Stimulated activated CD8-positive, alpha-beta memory T cell treated with anti-CD3 and anti-CD28 coated beads, Interleukin-12 subunit alpha, Interleukin-12 subunit beta, amount 100 ng/mL, for 24 hours (primary cell): ENCODE measurements around the gene HRH1.
A peak's percentile ranks its signal among the peaks of the same experiment; 100 is the strongest.
"Not testable (repeated sequence)": the region's sequence is repeated elsewhere in the genome, so short reads cannot be mapped to it uniquely, and the experiment has no call there.

ENCODE experiments used
- DNase-seq: peaks from one replicate; pipeline ENCODE4 v3.0.0-alpha.2; 2020; ENCODE audit errors: extremely low read depth

Gene HRH1

GRCh38 chr3:11204697-11205348 lies 50.5 kb downstream of the HRH1 start:
- no peak for DNase-seq

- not testable (repeated sequence) for DNase-seq
These were observed 51.6 kb downstream of the HRH1 start for GRCh38 chr3:11205881-11206280.

GRCh38 chr3:11206316-11206715 lies 52.0 kb downstream of the HRH1 start:
- DNase-seq: no peak

GRCh38 chr3:11206953-11207352 lies 52.7 kb downstream of the HRH1 start:
- no peak for DNase-seq

GRCh38 chr3:11211531-11212298 lies 57.4 kb downstream of the HRH1 start:
- DNase-seq: no peak

- DNase-seq: no peak
These were observed 58.0 kb downstream of the HRH1 start for GRCh38 chr3:11212299-11212608.

GRCh38 chr3:11212784-11213183 lies 58.5 kb downstream of the HRH1 start:
- DNase-seq: no peak

GRCh38 chr3:11213810-11214450 lies 59.6 kb downstream of the HRH1 start:
- no peak for DNase-seq

GRCh38 chr3:11214451-11214978 lies 60.2 kb downstream of the HRH1 start:
- no peak for DNase-seq

GRCh38 chr3:11217370-11217769 lies 63.1 kb downstream of the HRH1 start:
- not testable (repeated sequence) for DNase-seq

- DNase-seq: no peak
These were observed 65.9 kb downstream of the HRH1 start for GRCh38 chr3:11220230-11220629.

- DNase-seq: no peak
These were observed 67.6 kb downstream of the HRH1 start for GRCh38 chr3:11221818-11222415.

- no peak for DNase-seq
These were observed 69.7 kb downstream of the HRH1 start for GRCh38 chr3:11224010-11224409.

- DNase-seq: no peak
These were observed 70.6 kb downstream of the HRH1 start for GRCh38 chr3:11224870-11225229.

- no peak for DNase-seq
These were observed 71.7 kb downstream of the HRH1 start for GRCh38 chr3:11226042-11226370.

- DNase-seq: no peak
These were observed 73.7 kb downstream of the HRH1 start for GRCh38 chr3:11228041-11228440.

GRCh38 chr3:11230125-11230524 lies 75.8 kb downstream of the HRH1 start:
- no peak for DNase-seq

- DNase-seq: no peak
These were observed 76.5 kb downstream of the HRH1 start for GRCh38 chr3:11230832-11231231.

- no peak for DNase-seq
These were observed 81.1 kb downstream of the HRH1 start for GRCh38 chr3:11235385-11235784.

GRCh38 chr3:11236588-11237461 lies 82.5 kb downstream of the HRH1 start:
- DNase-seq: peak; percentile 37

GRCh38 chr3:11238060-11238459 lies 83.8 kb downstream of the HRH1 start:
- DNase-seq: no peak

GRCh38 chr3:11238880-11239279 lies 84.6 kb downstream of the HRH1 start:
- DNase-seq: no peak
